ENCODE results near the gene VENTX.

Gene VENTX

DNA sequence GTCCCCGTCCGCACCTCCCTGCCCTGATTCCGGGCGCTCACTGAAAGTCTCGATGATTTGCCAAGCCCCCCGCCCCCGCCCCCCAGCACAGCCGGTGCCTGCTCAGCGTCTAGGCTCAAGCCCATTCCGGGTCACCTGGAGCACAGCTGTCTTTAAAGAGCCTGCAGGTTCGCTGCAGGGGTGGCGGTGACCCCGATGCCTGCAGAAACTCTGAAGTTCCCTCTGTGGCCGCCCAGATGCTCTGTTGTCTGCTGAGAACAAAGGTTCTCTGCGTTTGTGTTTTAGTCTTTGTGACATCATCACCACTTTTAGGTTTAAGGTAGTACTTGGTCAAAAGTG lies 780 bp downstream of the VENTX start:
- DNase-seq: no peak

DNA sequence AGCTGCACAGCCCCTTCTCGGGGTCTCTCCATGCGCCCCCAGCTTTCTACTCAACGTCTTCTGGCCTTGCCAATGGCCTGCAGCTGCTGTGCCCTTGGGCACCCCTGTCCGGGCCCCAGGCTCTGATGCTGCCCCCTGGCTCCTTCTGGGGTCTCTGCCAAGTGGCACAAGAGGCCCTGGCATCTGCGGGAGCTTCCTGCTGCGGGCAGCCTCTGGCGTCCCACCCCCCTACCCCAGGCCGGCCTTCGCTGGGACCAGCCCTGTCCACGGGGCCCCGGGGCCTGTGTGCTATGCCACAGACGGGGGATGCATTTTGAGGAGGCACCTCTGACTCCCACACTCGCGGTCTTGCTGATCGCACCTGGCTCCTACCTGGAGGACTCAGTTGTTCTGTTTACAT lies 2.3 kb downstream of the VENTX start:
- no peak for DNase-seq

DNA sequence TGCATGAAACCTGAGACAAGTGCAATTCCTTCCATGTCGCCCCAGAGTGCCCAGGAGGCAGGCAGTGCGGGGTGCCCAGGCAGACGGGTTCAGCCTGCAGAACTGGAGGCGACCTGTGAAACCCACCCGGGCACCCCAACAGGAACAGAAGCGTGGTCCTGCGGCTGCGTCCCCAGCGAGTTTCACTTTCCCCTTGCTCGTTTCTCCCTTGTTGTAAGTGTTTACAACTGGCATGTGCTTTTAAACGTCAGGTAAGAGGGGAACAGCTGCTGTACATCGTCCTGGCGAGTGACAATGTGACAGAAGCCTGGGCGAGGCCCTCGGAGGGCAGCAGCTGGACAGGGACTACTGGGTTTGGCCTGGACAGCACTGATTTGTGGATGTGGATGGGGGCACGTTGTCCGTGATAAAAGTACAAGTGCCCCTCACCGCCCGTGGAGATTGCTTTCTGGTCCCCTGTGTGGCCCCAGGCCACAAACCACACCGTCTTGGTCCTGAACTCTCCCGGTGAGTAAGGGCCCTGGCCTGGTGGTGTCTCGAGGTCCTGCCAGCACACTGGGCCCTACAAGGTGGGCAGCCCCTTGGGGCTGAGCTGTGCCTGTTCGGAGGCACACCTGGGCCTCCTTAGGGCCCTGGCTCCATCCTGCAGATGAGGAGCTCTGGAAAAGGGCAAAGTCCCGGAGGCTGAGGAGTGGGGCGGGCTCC lies 4.0 kb downstream of the VENTX start:
- no peak for DNase-seq

GRCh38 chr10:133242611-133243356 lies 5.1 kb downstream of the VENTX start:
- DNase-seq: no peak

DNA sequence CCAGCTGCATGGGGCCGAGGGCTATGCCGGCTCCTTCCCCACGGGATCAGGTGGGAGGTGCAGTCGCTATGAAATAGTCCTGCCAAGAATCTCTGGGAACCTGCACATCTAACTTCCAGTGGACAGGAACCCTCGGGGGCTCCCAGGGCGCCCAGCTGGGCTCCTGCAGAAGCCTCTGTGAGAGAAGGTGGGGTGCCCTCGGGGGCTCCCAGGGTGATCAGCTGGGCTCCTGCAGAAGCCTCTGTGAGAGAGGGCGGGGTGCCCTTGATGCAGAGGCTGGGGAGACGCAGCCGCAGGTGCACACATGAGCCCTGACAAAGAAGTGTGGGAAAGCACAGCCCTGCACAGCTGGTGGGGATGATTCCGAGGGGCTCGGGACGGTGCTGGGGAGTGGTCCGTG lies 5.9 kb downstream of the VENTX start:
- DNase-seq: no peak

GRCh38 chr10:133245439-133246235 lies 8.0 kb downstream of the VENTX start:
- no peak for DNase-seq

- DNase-seq: no peak
Observed at GRCh38 chr10:133246236-133246626, 8.6 kb downstream of the VENTX start.

- no peak for DNase-seq
Observed at GRCh38 chr10:133247681-133248333, 10.2 kb downstream of the VENTX start.

- no peak for DNase-seq
Observed at GRCh38 chr10:133248334-133248715, 10.7 kb downstream of the VENTX start.

- DNase-seq: no peak
Observed at GRCh38 chr10:133249094-133249780, 11.6 kb downstream of the VENTX start.

DNA sequence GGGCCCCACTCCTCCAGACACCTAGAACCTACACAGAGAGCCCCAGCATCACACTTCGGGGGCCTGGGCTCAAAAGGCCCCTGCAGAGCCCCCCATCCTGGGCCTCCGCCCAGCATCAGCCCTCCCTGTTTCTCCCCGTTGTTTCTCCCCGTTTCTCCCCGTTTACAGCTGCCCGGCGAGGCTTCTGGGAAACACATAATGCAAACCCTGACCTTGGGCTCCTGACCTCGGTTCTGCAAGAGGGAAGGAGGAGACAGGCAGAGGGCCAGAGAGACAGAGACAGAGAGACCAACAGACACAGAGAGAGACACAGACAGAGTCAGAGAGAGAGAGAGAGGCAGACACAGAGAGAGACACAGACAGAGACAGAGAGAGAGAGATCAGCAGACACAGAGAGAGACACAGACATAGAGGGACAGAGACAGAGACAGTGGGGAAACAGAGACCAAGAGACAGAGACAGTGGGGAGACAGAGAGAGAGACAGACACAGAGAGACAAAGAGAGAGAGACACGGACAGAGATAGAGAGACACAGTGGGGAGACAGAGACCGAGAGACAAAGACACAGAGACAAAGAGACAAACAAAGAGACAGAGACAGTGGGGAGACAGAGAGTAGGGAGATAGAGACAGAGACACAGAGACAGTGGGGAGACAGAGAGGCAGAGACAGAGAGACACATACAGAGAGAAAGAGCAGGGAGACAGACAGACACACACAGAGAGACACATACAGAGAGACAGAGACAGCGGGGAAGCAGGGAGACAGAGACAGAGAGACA lies 12.5 kb downstream of the VENTX start:
- no peak for DNase-seq

GRCh38 chr10:133251388-133252222 lies 13.9 kb downstream of the VENTX start:
- no peak for DNase-seq

DNA sequence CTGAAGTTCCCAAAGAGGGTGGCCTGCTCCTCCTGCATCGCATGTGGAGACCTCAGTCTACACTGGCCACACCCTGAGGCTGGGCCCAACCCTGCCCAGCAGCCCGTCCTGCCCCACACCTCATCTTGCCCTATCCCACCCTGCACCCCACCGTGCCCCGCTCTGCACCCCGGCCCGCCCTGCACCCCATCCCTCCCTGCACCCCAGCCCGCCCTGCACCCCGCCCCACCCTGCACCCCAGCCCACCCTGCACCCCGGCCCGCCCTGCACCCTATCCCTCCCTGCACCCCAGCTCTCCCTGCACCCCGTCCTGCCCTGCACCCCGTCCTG lies 14.5 kb downstream of the VENTX start:
- DNase-seq: no peak

- no peak for DNase-seq
Observed at GRCh38 chr10:133253361-133253955, 15.8 kb downstream of the VENTX start.

DNA sequence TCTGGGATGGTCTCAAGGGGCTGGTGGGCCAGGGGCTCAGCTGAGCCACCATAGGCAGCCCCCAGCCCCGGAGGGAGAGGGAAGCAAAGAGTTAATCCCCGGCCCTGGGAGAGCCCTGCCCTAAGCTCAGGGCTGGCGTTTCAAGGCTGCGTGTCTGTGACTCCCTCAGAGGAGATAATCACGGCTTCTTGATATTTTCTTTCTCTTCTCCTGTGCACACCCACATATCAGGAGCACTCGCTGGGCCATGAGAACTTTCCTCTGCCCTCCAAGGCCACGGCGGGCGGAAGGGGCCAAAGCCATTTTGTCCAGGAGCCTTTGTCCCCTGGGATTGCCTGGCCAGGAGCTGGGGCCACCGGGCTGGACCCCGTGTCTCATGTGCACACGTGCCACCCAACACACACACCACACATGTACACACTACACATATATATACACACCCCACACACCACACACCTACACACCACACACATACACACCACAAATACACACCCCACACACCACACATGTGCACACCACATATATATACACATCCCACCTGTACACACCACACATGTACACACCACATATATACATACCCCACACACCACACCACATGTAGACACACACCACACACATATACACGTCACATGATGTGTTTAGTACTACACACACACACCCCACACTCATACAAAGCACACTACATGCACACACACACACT lies 16.9 kb downstream of the VENTX start:
- no peak for DNase-seq

DNA sequence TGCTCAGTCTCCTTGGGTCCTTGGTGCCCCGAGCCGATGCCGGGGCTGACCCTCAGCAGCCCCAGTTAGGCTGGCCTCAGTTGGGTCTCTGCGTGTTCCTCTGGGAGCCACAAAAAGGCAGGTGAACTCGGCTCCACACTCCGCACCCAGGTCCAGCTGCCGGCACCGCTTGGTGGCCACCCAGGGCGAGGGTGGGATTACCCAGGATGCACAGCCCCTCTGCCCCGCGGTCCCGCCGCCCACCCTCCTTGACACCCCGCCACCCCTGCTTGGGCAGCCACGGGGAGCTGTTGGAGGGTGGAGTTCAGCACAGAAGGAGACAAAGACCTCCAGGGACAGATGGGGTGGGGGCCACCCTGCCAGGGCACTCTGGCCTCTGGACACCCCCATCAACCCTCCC lies 17.7 kb downstream of the VENTX start:
- DNase-seq: no peak

- DNase-seq: no peak
Observed at GRCh38 chr10:133257489-133258065, 19.9 kb downstream of the VENTX start.

GRCh38 chr10:133258066-133258817 lies 20.6 kb downstream of the VENTX start:
- DNase-seq: no peak

Data from NCI-H510A (cell line).